Spleen (tissue), 7 donors: ENCODE measurements around the gene GLYATL3.

Experiments used
- CTCF ChIP-seq, 11 experiments: fragments of 200-600 bp in 7 of 11; fragments of 450-650 bp in 4 of 11; sonication (generic) in 4 of 11; IDR thresholded peaks in 8 of 11; conservative IDR thresholded peaks in 3 of 11; 1 replicate in 7 of 11; 2 replicates in 4 of 11; pipeline versions ENCODE4 v1.4.0 to v1.8.0; 2016 to 2021; ENCODE audit warnings: antibody characterized with exemption in 11 of 11, inconsistent platforms in 4 of 11, mild to moderate bottlenecking in 1 of 11
- POLR2A ChIP-seq, 3 donors: fragments of 450-650 bp; IDR thresholded peaks; one replicate each; pipeline ENCODE4 v1.5.1; 2017; ENCODE audit warnings: antibody characterized with exemption in 3 of 3, mild to moderate bottlenecking in 1 of 3
- donor health status: DM: no; HTN: no; CAD: no; lungs with moderate emphysema.
- donor health status: DM: no; HTN: no; CAD: no.
- donor health status: DM: no; HTN: no; CAD: no.

GRCh38 chr6:49552596-49552995 lies 52.9 kb downstream of the GLYATL3 start:
- no peak for TF ChIP-seq CTCF (IDR thresholded peaks at IDR 0.05 in 8 of 11, conservative IDR thresholded peaks at IDR 0.05 in 3 of 11)
- no peak for TF ChIP-seq POLR2A (IDR thresholded peaks at IDR 0.05)
